GM20000 (cell line): ENCODE measurements around the gene ASIC4.

Experiments
- DNase-seq: peaks from one replicate; pipeline ENCODE4 v3.0.0; 2012; ENCODE audit warnings: low spot score
- TF ChIP-seq, protein P1 (sequence below): IDR thresholded peaks from 2 replicates; pipeline ENCODE4 v1.5.1; 2012; ENCODE audit warnings: mild to moderate bottlenecking, control low read depth; ENCODE audit errors: extremely low read depth, missing control alignments

Gene ASIC4

GRCh38 chr2:219554350-219554749 lies 40.1 kb downstream of the ASIC4 start:
- TF ChIP-seq, protein P1, sequence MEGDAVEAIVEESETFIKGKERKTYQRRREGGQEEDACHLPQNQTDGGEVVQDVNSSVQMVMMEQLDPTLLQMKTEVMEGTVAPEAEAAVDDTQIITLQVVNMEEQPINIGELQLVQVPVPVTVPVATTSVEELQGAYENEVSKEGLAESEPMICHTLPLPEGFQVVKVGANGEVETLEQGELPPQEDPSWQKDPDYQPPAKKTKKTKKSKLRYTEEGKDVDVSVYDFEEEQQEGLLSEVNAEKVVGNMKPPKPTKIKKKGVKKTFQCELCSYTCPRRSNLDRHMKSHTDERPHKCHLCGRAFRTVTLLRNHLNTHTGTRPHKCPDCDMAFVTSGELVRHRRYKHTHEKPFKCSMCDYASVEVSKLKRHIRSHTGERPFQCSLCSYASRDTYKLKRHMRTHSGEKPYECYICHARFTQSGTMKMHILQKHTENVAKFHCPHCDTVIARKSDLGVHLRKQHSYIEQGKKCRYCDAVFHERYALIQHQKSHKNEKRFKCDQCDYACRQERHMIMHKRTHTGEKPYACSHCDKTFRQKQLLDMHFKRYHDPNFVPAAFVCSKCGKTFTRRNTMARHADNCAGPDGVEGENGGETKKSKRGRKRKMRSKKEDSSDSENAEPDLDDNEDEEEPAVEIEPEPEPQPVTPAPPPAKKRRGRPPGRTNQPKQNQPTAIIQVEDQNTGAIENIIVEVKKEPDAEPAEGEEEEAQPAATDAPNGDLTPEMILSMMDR: no peak
- DNase-seq: no peak

GRCh38 chr2:219555956-219556355 lies 41.7 kb downstream of the ASIC4 start:
- TF ChIP-seq, protein P1: no peak
- DNase-seq: no peak

DNA sequence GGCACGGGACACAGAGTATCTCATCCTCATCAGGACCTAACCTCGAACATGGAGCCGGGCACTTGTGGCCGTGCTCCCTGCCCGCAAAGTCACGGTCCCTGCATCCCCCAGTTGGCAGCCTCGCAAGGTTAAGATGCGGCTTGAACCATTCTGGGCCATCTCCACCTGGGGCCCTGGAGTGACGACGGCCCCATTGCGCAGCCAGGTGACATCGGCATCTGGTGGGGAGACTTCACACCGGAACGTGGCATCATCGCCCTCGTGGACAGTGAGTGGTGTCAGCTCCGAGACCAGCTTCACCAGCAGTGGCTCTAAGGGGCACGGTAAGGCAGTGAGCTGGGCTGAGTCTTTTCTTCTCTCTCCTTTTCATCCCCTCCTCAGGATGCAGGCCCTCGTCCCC lies 42.1 kb downstream of the ASIC4 start:
- DNase-seq: no peak
- TF ChIP-seq, protein P1: no peak

DNA sequence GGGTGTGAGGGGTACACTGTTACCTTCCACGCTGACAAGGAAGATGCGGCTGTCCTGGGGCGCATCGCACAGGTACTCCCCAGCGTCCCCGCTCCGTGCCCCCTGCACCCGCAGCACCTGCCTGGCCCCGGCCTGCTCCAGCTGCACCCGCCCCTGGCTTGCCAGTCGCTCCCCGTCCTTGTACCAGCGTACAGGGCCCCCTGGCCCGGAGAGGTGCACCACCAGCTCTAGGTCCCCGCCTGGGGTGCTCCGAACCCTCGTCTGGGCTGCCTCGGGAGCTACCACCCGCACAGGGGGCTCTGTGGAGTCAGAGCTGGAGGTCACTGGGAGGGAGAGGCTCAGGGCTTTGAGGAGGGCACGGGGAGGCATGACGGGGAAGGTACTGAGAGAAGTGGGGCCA lies 43.0 kb downstream of the ASIC4 start:
- TF ChIP-seq, protein P1: no peak
- DNase-seq: no peak

GRCh38 chr2:219557791-219558785 lies 43.8 kb downstream of the ASIC4 start:
- TF ChIP-seq, protein P1: no peak
- DNase-seq: no peak

DNA sequence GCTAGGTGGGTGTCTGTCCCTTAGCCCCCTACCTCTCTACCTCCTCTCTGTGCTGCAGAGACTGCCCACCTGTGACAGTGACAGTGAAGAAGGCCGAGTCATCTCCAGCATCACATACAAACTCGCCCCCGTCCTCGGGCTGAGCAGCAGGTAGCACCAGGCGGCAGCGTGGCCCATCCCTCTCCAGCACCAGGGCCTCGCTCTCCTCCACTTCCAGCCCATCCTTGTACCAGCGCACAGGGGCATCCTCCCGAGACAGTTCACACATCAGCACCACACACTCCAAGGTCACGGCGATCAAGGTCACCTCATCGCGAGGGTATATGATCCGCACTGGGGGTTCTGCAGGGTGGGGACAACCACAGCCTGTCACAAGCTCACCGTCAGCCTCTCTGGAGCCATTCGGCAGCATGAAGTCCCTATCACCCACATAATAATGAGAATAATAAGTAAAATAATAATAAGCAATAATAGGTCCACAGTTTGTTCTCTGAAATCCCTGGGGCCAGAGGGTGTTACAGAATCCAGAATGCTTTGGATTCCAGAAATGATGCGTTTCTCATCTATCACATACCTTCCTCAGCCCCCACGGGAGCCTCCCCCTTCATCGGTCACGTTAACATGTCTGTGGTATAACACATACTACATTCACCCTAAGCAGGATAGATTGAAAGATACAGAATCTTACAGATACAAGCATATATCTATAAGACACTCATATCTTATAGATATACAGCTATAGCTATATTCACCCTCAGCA lies 45.1 kb downstream of the ASIC4 start:
- TF ChIP-seq, protein P1: no peak

More for the DNA sequence above, 45.1 kb downstream of the ASIC4 start:
- DNase-seq: no peak
